NCI-H146 (cell line): ENCODE measurements around the gene WDR18.
A peak's percentile ranks its signal among the peaks of the same experiment; 100 is the strongest.

ENCODE experiments used
- DNase-seq: peaks from one replicate; lab custom pipeline; 2025; lab: John Stamatoyannopoulos, UW

WDR18 gene

DNA sequence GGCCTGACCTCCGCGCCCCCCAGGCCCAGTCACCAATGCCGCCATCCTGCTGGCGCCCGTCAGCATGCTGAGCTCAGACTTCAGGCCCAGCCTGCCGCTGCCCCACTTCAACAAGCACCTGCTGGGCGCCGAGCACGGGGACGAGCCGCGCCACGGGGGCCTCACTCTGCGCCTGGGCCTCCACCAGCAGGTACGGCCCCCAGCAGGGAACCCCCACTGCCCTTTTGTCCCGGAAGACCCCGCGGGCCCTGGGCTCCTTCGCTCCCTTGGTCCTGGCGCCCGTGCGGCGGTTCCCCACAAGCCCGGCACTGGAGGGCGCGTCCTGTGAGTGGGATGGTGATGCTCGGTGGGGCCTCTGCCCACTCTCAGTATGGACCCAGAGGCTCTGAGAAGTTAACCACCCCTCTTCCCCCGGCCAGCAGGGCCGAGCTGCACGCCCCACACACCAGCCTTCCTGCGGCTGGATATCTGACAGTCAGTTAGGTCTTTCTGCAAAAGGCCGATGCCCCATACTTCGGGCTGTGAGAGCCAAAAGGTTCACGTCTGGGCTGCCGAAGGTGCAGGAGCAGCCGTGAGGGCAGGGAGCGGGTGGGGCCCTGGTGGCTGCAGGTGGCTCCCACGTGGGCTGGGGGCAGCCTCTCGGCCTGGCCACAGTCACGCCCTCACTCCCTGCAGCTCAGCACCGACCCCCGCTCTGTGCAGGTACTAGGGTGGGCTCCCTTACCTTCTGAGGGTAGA, 8.0 kb downstream of the WDR18 start:
- no peak for DNase-seq

DNA sequence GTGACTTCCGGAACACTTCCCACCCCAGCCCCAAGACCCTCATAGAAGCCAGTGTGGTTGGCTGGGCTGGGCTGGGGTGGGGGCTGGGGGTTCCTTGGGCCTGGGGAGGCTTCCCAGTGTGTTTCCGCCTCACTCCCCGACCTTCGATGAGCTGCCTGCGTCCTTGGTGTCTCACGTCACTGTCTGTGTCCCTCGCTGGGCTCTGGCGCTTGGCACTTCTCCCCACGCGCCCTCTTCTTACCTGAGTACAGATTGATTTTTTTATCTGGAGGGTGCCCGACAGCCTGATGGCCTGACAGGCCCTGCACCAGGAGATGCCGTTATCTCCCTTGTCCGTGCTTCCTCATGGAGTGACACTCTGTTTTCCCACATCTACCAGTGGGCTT, 8.5 kb downstream of the WDR18 start:
- DNase-seq: no peak

DNA sequence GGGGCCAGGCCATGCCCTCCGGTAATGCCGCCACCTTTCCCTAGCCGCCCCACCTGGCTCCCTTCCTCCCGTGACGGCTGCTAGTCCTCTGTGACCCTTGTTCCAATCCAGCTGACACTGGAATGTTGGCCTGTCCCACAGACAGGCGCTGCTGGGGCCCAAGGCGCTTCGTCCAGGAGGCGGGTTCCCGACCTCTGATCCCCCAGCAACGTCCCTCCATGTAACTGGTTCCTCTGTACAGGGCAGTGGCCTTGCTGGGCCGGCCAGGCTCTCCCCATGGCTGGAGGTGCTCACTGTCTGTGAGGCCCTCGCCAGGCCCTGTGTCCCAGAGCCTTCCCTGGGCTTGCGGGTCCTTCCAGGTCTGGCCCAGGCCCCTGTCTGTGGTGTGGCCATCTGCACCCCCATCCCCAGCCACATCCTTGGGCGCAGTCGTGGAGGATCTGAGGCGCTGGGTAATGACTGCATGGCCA, 9.3 kb downstream of the WDR18 start:
- DNase-seq: no peak

DNA sequence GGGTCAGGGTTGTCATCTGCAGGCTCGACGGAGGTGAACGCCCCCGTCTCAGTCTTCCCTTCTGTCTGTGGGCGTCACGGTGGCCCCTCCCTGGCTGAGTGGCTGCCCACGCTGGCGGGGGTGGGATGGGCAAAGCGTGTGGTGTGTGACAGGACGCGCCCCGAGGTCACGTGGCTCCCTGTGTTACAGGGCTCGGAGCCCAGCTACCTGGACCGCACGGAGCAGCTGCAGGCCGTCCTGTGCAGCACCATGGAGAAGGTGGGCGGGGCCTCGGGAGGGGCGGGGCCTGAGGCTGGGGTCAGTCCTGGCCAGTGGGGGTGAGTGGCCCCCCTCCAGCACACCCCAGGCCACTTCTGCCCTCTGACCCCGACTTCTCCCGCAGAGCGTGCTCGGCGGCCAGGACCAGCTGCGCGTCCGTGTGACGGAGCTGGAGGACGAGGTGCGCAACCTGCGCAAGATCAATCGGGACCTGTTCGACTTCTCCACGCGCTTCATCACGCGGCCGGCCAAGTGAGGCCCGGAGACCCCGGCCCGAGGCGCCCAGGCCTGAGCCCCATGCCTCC, 9.8 kb downstream of the WDR18 start:
- no peak for DNase-seq

DNA sequence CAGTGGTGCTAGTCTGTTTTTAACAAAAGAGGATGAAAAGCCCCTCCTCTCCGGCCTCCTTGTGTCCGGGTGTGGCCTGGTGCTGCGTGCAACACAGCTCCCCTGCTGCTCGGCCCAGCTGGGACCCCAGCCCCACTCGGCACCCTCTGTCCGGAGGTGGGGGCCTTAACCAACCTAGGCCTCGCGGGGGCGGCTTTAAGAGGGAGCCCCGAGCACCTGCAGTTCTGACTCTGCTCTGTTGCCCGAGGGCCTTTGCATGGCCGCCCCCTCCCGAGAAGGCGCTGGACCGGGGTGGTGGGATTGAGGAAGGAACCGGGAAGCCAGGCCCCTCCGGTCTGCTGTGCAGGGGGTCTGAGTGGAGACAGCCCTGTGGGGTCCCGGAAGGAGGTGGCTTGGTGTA, 10.4 kb downstream of the WDR18 start:
- DNase-seq: no peak

DNA sequence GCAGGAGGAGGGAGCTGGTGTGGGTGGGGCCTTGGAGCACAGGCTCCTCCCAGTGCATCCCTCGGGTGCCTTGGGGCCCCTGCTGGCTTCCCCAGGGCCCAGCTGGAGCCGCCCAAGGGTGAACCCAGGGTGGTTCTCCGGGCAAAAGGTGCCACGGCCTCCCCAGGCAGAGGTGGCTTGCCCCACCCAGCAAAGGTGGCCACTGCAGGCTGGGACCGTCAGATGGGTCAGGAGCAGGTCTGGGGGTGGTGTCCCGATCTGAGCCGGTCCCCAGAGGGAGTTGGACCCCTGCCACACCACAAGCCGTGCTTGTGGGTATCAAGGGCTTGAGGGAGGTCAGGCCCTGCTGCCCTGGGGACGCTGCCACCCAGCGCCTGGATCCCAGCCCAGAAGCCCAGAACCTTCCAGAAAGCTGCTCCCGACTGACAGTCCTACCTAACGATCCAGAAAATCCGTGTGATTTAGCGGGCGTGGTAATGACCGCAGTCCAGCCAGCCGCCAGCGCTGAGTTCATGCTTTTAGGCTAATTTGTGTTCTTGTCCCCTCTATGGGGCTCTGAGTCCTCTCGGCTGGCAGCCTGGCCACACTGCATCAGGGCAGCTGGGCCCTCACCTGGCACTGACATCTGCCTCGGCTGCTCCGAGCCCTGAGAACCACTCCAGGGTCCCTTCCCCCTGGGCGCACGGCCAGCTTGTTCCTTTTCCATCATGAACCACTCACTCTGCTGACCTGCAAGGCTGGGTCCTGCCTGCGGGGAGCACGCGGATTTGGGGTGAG, 11.1 kb downstream of the WDR18 start:
- DNase-seq: no peak

DNA sequence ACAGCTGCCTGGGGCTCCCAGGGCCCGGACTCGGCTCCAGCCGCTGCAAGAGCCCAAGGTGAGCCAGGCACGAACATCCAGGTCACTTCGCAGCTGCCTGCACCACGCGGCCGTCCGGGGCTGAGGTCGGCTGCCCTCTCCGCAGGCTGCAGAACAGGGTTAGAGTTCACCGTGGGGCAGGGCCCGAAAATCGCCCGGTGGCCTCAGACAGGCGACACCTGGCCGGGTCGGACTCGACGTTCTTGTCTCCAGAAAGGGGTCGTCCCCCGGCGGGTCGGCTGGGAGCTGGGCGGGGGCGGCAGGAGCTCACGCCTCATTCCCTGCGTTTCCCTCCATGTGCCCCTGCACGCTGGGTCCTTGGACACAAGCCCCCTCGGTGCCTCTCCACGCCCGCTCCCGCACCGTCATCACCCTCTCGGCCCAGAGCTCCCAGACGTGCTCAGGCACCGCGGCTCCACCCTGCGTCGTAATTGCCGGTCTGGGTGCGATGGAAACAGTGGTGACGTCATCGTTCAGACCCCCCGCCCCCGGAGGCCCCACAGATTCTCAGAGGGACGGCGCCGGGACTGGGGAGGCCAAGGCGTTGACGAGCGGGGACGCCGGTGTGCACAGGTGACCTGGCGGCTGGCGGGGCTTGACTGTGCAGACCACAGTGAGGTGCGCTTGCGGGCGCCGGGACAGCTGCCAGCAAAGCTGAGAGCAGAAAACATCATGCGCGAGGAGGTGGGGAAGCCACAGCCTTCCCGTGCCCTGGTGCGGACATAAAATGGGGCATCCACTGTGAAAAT, 12.1 kb downstream of the WDR18 start:
- peak; percentile 57 for DNase-seq

DNA sequence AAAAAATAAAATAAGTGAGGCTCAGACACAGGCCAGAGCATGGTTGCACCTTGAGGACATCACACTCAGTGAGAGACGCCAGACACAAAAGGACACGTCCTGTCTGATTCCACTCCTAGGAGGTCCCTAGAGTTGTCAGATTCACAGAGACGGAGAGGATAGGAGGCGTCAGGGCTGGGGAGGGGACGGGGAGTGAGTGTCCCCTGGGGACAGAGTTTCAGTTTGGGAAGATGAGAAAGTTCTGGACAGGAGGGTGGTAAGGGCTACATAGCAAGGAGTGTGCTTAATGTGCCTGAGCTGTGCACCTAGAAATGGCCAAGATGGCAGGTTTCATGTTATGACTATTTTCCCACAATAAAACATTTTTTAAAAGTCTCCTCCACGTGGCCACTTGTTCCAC, 13.9 kb downstream of the WDR18 start:
- no peak for DNase-seq

DNA sequence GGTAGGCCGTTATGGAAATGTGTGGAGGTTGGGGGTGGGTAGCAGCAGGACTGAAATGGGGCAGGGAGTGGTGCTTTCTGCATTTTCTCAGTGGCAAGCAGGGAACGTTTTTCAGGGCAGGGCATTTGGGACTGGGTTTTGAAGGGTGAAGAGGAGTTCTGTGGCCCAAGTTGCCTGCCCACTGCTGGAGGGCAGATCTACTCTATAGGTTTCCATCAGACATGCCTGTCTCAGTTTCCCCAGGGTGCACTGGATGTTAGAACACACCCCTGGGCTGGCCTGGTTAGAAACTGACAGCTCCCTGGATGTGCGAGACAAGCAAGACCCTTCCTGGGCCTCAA, 15.2 kb downstream of the WDR18 start:
- no peak for DNase-seq

DNA sequence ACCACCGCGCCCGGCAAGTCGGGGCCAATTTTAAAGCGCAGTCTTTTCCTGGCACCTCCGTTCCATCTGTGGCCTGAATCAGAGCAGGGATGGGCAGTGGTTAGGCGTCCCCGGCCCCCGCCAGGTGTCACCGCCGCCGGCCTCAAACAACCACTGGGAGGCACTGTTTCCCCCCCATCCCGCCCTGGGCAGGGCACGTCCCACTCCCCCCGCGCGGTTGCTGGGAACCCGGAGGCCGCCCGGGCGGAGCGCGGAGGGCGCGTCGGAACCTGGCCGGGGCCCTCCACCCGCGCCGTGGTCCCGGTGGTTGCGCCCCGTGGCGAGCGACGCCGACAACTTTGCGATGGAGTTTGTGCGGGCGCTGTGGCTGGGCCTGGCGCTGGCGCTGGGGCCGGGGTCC, 15.9 kb downstream of the WDR18 start, which contains the start of gene GRIN3B:
GRIN3B (plus strand) TSS at position 325 of the 400 bp plus-strand sequence; CDS start at position 344, 19 bp downstream.
- peak; percentile 25 for DNase-seq

DNA sequence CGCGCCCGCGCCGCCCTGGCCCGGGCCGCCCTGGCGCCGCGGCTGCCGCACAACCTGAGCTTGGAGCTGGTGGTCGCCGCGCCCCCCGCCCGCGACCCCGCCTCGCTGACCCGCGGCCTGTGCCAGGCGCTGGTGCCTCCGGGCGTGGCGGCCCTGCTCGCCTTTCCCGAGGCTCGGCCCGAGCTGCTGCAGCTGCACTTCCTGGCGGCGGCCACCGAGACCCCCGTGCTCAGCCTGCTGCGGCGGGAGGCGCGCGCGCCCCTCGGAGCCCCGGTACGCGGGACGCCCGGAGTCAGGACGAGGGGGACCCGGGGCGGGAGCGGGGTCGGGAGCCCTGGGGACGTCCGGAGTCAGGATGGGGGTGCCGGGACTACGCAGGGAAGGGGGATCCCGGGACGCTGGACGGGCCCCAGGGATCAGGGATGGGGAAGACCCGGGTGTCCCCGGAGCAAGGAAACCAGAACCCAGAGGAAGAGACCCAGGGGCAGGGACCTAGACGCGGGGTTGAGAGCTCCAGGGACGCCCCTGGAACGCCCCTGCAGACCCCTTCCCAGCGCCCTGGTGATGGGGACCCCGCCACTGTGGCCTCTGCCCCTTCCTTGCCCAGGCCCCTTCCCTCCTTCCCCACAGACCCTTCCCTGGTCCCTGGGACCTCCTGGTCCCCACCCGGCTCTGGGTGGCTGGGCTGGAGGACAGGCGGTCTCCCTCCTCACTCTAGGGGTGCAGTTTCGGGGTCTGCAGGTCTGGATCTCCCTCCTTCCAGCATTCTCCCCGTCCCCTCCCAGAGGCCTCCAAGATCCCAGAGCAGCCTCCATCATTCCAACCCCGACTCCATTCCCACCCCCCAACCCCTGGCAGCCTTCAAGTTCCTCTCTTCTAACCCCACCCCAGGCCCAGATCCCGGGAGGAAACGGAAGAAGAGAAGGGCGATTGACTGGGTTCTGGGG, 16.7 kb downstream of the WDR18 start:
- DNase-seq: no peak

DNA sequence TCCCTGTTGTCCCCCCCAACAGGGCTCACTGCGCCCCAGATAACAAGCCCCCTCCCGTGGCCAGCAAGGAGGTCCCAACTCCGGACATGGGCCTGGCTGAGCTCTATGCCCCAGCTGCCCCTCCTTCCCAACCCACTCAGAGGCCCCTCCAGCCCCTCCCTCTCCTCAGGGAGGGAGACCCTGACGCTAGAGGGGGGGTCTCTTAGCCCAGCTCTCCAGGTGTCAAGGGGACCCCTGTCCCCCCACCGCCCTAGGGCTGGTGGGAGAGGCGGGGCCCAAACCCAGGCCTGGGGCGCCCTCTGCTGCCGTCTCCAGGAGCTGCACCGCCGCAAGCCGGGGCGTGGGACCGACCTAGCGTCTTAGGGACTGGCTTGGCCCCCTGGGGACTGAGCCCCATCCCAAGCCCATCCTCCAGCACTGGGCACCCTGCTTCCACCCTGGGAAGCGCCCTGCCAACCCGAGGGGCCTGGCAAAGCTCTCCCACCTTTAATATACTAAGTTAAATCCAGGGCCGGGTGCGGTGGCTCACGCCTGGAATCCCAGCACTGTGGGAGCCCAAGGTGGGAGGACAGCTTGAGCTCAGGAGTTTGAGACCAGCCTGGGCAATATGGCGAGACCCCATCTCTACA, 17.5 kb downstream of the WDR18 start:
- DNase-seq: peak; percentile 15

DNA sequence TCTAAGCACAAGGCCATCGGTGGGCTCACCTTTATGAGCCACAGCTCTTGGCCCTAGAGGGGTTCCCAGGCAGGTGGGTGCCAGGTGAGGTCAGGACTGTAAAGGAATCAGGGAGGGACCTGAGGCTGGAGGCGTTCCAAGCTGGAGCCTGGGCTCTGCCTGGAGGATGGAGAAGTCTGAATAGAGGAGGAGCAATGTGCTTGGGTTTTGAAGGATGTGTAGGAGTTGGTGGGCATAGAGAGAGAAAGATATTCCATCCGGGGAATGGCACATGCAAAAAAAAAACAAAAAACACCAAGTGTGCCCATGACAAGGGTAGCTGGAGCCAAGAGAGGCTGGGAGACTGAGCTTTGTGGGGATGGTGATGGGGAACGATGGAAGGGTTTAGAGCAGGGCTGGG, 18.5 kb downstream of the WDR18 start:
- no peak for DNase-seq

DNA sequence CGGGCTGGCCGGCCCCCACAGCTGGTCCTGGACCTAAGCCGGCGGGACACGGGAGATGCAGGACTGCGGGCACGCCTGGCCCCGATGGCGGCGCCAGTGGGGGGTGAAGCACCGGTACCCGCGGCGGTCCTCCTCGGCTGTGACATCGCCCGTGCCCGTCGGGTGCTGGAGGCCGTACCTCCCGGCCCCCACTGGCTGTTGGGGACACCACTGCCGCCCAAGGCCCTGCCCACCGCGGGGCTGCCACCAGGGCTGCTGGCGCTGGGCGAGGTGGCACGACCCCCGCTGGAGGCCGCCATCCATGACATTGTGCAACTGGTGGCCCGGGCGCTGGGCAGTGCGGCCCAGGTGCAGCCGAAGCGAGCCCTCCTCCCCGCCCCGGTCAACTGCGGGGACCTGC, 19.1 kb downstream of the WDR18 start:
- no peak for DNase-seq

DNA sequence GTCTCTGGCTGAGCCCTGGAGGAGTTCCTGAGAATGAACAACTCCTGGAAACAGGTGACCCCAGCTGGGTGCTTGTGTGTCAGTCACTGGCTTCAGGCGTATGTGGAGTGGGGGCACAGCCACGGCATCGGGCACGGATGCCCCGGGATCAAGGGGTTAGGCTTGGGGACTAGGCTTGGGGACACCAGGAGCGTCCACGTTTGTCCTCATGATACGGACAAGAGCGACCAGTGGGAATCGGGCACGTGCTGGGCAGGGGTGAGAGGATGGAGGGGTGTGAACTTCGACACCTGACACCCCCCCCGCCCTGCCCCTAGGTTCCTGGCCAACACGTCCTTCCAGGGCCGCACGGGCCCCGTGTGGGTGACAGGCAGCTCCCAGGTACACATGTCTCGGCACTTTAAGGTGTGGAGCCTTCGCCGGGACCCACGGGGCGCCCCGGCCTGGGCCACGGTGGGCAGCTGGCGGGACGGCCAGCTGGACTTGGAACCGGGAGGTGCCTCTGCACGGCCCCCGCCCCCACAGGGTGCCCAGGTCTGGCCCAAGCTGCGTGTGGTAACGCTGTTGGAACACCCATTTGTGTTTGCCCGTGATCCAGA, 20.2 kb downstream of the WDR18 start:
- DNase-seq: no peak

DNA sequence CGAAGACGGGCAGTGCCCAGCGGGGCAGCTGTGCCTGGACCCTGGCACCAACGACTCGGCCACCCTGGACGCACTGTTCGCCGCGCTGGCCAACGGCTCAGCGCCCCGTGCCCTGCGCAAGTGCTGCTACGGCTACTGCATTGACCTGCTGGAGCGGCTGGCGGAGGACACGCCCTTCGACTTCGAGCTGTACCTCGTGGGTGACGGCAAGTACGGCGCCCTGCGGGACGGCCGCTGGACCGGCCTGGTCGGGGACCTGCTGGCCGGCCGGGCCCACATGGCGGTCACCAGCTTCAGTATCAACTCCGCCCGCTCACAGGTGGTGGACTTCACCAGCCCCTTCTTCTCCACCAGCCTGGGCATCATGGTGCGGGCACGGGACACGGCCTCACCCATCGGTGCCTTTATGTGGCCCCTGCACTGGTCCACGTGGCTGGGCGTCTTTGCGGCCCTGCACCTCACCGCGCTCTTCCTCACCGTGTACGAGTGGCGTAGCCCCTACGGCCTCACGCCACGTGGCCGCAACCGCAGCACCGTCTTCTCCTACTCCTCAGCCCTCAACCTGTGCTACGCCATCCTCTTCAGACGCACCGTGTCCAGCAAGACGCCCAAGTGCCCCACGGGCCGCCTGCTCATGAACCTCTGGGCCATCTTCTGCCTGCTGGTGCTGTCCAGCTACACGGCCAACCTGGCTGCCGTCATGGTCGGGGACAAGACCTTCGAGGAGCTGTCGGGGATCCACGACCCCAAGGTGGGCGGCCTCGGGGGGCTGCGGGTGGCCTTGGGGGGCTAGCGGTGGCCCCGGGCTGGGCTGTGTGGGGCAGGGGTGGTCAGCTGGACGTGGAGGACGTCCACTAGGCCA, 20.9 kb downstream of the WDR18 start:
- DNase-seq: no peak

DNA sequence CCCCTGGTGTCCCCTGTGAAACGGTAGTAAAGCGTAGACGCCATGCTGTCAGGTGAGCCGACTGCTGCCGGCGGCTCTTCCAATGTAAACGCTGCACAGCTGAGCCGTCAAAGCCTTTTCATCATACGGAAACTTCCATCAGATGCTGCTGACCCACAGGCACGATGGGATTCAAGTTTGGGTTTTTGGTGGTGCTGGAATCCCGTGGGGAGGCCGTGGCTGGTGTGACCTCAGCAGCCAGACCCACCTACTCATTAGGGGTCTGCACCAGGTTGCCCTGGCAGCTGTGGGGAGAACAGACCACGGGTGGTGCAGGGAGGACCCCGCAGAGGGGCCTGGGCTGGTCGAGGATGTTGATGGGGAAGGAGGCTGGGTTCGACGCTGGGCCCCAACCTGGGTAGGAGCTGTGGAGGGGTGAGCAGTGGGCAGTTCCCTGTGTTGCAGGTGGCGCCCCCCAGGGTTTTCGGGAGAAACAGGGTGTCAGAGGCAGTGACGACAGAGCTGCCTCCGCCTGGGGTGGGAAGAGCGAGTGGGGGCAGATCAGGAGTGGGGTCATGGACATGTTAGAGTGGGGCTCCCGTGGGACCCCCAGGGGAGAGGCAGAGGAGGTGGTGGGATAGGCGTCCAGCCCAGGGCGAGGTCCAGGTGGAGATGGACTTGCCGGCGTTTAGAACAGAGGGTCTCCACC, 22.7 kb downstream of the WDR18 start:
- no peak for DNase-seq

DNA sequence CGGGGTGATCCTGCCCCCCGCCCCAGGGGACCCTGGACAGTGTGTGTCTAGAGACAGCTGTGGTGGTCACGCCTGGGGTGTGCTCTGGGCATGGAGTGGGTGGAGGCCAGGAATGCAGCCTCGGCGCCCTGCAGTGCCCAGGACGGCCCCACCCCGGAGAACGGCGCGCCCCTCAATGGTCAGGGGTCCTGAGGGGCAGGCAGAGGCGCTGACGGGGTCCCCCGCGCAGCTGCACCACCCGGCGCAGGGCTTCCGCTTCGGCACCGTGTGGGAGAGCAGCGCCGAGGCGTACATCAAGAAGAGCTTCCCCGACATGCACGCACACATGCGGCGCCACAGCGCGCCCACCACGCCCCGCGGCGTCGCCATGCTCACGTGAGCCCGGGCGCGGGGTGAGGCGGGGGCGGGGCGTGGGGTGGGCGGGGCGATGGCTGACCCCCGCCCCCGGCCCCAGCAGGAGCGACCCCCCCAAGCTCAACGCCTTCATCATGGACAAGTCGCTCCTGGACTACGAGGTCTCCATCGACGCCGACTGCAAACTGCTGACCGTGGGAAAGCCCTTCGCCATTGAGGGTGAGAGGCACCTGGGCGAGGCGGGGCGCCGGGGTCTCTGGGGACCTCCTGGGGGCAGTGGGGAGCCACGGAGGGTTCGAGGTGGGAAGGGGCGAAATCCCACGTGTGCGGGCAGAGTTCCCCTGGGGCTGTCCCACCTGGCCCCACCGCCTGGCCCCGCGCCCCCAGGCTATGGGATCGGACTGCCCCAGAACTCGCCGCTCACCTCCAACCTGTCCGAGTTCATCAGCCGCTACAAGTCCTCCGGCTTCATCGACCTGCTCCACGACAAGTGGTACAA, 23.5 kb downstream of the WDR18 start:
- DNase-seq: no peak
